Esophagus squamous epithelium (tissue), 5 donors: Measurements from ENCODE around the gene KDM3B. TPM values are rescaled to one million over a fixed set of nuclear protein-coding genes. Genes with fewer than 3 reads are reported as not detected.

Source experiments
- DNase-seq: peaks from one replicate; lab custom pipeline; 2025; lab: John Stamatoyannopoulos, UW
- H3K27ac ChIP-seq, 4 donors: fragments of 200-600 bp; sonication (generic); one replicate each; pipeline ENCODE4 v1.5.1; 2016 to 2019; ENCODE audit warnings: mild to moderate bottlenecking in 1 of 4
- H3K27me3 ChIP-seq, 4 donors: fragments of 200-600 bp; sonication (generic); 1 replicate in 3 of 4; 2 replicates in 1 of 4; pipeline versions ENCODE4 v1.5.1 to v1.6.0; 2017 to 2021; ENCODE audit warnings: antibody characterized with exemption in 1 of 4
- H3K36me3 ChIP-seq, 3 donors: fragments of 200-600 bp; sonication (generic); one replicate each; pipeline ENCODE4 v1.5.1; 2016 to 2019
- H3K4me1 ChIP-seq, 3 donors: fragments of 200-600 bp; sonication (generic); one replicate each; pipeline ENCODE4 v1.5.1; 2017 to 2019
- H3K4me3 ChIP-seq, 4 donors: fragments of 200-600 bp; sonication (generic); 1 replicate in 3 of 4; 2 replicates in 1 of 4; pipeline ENCODE4 v1.5.1; 2016 to 2019; ENCODE audit warnings: mild to moderate bottlenecking in 2 of 4, moderate library complexity in 1 of 4
- H3K9me3 ChIP-seq, 3 donors: fragments of 200-600 bp; sonication (generic); one replicate each; pipeline ENCODE4 v1.5.1; 2016 to 2019
- CTCF ChIP-seq, 6 experiments: fragments of 450-650 bp in 4 of 6; fragments of 200-600 bp in 2 of 6; sonication (generic) in 2 of 6; IDR thresholded peaks; one replicate each; pipeline ENCODE4 v1.5.1; 2016 to 2019; ENCODE audit warnings: antibody characterized with exemption in 6 of 6, mild to moderate bottlenecking in 4 of 6, moderate library complexity in 4 of 6
- POLR2A ChIP-seq, 4 donors: fragments of 450-650 bp; IDR thresholded peaks; one replicate each; pipeline ENCODE4 v1.6.1; 2017; ENCODE audit warnings: antibody characterized with exemption in 4 of 4, mild to moderate bottlenecking in 4 of 4, moderate library complexity in 3 of 4
- WGBS, 2 donors: methylation state at CpG; one replicate each; pipeline ENCODE4 v1.1.5; 2018; 5-methylcytosine and 5-hydroxymethylcytosine counted together
- intact Hi-C: fragments of 100-400 bp; cut with DNase I; formaldehyde crosslinking; loops from one replicate; pipeline ENCODE4 v1.15.0; 2022
- total RNA-seq, 4 donors: library from RNA; depleted of rRNA; stranded (reverse); fragments of >200 nt; gene quantifications; one replicate each; pipeline ENCODE4 v1.1.0, GENCODE V29; 2016
- donor health status: DM: yes; HTN: yes; CAD: no.

The KDM3B gene
- total RNA-seq, 4 donors from 2014 or later: 34.5 to 53.8 (median 36.2) TPM

- Histone ChIP-seq H3K9me3 (peaks cover 0 to 6% (median 5%) of the 10 kb centered on the region in 3 donors), H3K27ac (no peak overlapping the region), H3K27me3 (no peaks in the 10 kb centered on the region), H3K4me1 (peaks cover 8 to 24% (median 16%) of the 10 kb centered on the region in 3 donors), H3K36me3 (peaks cover 8 to 39% (median 18%) of the 10 kb centered on the region in 3 donors), H3K4me3 (no peak overlapping the region)
- no peak for TF ChIP-seq CTCF (IDR thresholded peaks at IDR 0.05)
- no peak for TF ChIP-seq POLR2A (IDR thresholded peaks at IDR 0.05)
- no peak for DNase-seq
- intact Hi-C loops: no loop called here
Observed at GRCh38 chr5:138350563-138350890, 2.0 kb upstream of the KDM3B start.

GRCh38 chr5:138351056-138351455 lies 1.4 kb upstream of the KDM3B start:
- intact Hi-C loops: no loop called here
- Histone ChIP-seq H3K27me3 (no peaks in the 10 kb centered on the region), H3K4me1 (peaks cover 8 to 30% (median 17%) of the 10 kb centered on the region in 3 donors), H3K36me3 (peaks cover 5 to 34% (median 13%) of the 10 kb centered on the region in 3 donors), H3K4me3 (no peak overlapping the region), H3K9me3 (peaks cover 0 to 6% (median 5%) of the 10 kb centered on the region in 3 donors), H3K27ac (no peak overlapping the region)
- TF ChIP-seq CTCF (IDR thresholded peaks at IDR 0.05): no peak
- no peak for TF ChIP-seq POLR2A (IDR thresholded peaks at IDR 0.05)
- WGBS, 2 donors: 50 to 73% methylated on average over 1 of the region's 1 CpG
- no peak for DNase-seq

- no peak overlapping the region for H3K27ac ChIP-seq
- peaks cover 0 to 6% (median 5%) of the 10 kb centered on the region in 3 donors for H3K9me3 ChIP-seq
- no peak for DNase-seq
- H3K4me1 ChIP-seq: peaks cover 8 to 33% (median 19%) of the 10 kb centered on the region in 3 donors
- intact Hi-C loops: no loop called here
- peaks cover 4 to 29% (median 12%) of the 10 kb centered on the region in 3 donors for H3K36me3 ChIP-seq
- H3K4me3 ChIP-seq: no peak overlapping the region
- TF ChIP-seq CTCF (IDR thresholded peaks at IDR 0.05) (no peak), POLR2A (IDR thresholded peaks at IDR 0.05) (no peak)
- H3K27me3 ChIP-seq: no peaks in the 10 kb centered on the region
Observed at GRCh38 chr5:138351517-138351916, 968 bp upstream of the KDM3B start.

- Histone ChIP-seq H3K27ac (peak overlapping the region; percentile 97 to 99 (median 98)), H3K9me3 (peaks cover 0 to 6% (median 5%) of the 10 kb centered on the region in 3 donors), H3K4me3 (peak overlapping the region; percentile 88 to 98 (median 92)), H3K36me3 (peaks cover 0 to 15% (median 2%) of the 10 kb centered on the region in 3 donors), H3K4me1 (peaks cover 8 to 46% (median 23%) of the 10 kb centered on the region in 3 donors), H3K27me3 (no peaks in the 10 kb centered on the region)
- TF ChIP-seq CTCF (IDR thresholded peaks at IDR 0.05): peak in 5 of 6 experiments; percentile 4 to 41 (median 27)
- TF ChIP-seq POLR2A (IDR thresholded peaks at IDR 0.05): peak in 2 of 4 donors; percentile 37 to 55
- peak; percentile 32 for DNase-seq
- WGBS, 2 donors: 0% methylated on average over 2 to 4 of the region's 88 CpGs
- intact Hi-C loops: no loop called here
Observed at GRCh38 chr5:138352722-138353559, 456 bp downstream of the KDM3B start.

GRCh38 chr5:138353560-138354080 lies 1.1 kb downstream of the KDM3B start:
- no peak for DNase-seq
- Histone ChIP-seq H3K4me1 (peaks cover 8 to 46% (median 23%) of the 10 kb centered on the region in 3 donors), H3K4me3 (peak overlapping the region; percentile 88 to 98 (median 92)), H3K9me3 (peaks cover 0 to 6% (median 5%) of the 10 kb centered on the region in 3 donors), H3K27ac (peak overlapping the region; percentile 97 to 99 (median 98)), H3K36me3 (peaks cover 0 to 8% (median 0%) of the 10 kb centered on the region in 3 donors), H3K27me3 (no peaks in the 10 kb centered on the region)
- intact Hi-C loops: no loop called here
- no peak for TF ChIP-seq POLR2A (IDR thresholded peaks at IDR 0.05)
- TF ChIP-seq CTCF (IDR thresholded peaks at IDR 0.05): no peak
- 0% methylated on average over 11 of the region's 11 CpGs for WGBS, 2 donors
